Peyer's patch (tissue), 4 donors: Measurements from ENCODE around the gene TCF12.

Source experiments
- POLR2A ChIP-seq, 2 donors: fragments of 450-650 bp; IDR thresholded peaks; one replicate each; pipeline ENCODE4 v1.5.1; 2017; ENCODE audit warnings: antibody characterized with exemption in 2 of 2, mild to moderate bottlenecking in 2 of 2, moderate library complexity in 2 of 2
- TF ChIP-seq, protein P1 (sequence below), 6 experiments: fragments of 450-650 bp in 4 of 6; fragments of 200-600 bp in 2 of 6; sonication (generic) in 1 of 6; IDR thresholded peaks; one replicate each; pipeline ENCODE4 v1.5.1; 2017 to 2019; ENCODE audit warnings: antibody characterized with exemption in 6 of 6, mild to moderate bottlenecking in 3 of 6, moderate library complexity in 1 of 6

DNA sequence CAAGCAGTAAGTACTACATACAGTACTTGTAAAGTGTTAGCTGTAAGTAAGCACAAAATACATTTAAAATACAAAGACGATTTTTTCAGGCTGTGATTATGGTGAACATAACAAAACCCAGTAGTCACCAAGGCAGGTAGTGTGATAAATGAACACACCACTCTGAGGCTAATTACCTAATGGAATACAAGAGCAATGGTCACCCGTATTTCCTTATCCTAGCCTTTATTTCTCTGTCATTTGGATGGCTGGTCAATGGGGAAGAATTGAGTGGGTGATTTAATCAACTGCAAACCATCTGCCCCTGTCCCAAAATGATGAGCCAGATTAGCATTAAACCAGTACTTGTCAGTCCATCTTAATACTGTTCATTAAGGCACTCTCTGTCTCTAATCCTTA is 368.7 kb downstream of the TCF12 start:
- TF ChIP-seq, protein P1, sequence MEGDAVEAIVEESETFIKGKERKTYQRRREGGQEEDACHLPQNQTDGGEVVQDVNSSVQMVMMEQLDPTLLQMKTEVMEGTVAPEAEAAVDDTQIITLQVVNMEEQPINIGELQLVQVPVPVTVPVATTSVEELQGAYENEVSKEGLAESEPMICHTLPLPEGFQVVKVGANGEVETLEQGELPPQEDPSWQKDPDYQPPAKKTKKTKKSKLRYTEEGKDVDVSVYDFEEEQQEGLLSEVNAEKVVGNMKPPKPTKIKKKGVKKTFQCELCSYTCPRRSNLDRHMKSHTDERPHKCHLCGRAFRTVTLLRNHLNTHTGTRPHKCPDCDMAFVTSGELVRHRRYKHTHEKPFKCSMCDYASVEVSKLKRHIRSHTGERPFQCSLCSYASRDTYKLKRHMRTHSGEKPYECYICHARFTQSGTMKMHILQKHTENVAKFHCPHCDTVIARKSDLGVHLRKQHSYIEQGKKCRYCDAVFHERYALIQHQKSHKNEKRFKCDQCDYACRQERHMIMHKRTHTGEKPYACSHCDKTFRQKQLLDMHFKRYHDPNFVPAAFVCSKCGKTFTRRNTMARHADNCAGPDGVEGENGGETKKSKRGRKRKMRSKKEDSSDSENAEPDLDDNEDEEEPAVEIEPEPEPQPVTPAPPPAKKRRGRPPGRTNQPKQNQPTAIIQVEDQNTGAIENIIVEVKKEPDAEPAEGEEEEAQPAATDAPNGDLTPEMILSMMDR (IDR thresholded peaks at IDR 0.05), result no peak
- TF ChIP-seq POLR2A (IDR thresholded peaks at IDR 0.05), result no peak
